Activated naive CD4-positive, alpha-beta T cell treated with anti-CD3 and anti-CD28 coated beads, Interleukin-2, amount 50 U/mL, for 72 hours (primary cell): ENCODE results near the gene PEX5L. TPM values are rescaled to one million over a fixed set of nuclear protein-coding genes. Genes with fewer than 3 reads are reported as not detected.

Experiments
- ATAC-seq, 2 donors: fragments of 150-1000 bp; cut with Tn5 transposase; 2 replicates each; pipeline ENCODE4 v1.10.0; 2021; ENCODE audit warnings: mild to moderate bottlenecking in 2 of 2, moderate library complexity in 2 of 2
- DNase-seq, 2 donors: peaks; one replicate each; pipeline ENCODE4 v3.0.0; 2021 to 2022; ENCODE audit warnings: low spot score in 2 of 2
- H3K27ac Mint-ChIP-seq, 2 donors: one replicate each; pipeline ENCODE4 v1.8.0; 2022; ENCODE audit warnings: mild to moderate bottlenecking in 2 of 2, mixed read lengths in 2 of 2
- H3K36me3 Mint-ChIP-seq, 2 donors: one replicate each; pipeline ENCODE4 v1.8.0; 2022; ENCODE audit warnings: mixed read lengths in 2 of 2
- H3K9me3 Mint-ChIP-seq, 2 donors: one replicate each; pipeline ENCODE4 v1.8.0; 2022; ENCODE audit warnings: mixed read lengths in 2 of 2
- total RNA-seq, 2 donors: library from RNA; stranded (reverse); gene quantifications; one replicate each; pipeline ENCODE4 v1.2.3, GENCODE V29; 2022

PEX5L gene
- total RNA-seq, 2 donors from 2014 or later, result not detected

DNA sequence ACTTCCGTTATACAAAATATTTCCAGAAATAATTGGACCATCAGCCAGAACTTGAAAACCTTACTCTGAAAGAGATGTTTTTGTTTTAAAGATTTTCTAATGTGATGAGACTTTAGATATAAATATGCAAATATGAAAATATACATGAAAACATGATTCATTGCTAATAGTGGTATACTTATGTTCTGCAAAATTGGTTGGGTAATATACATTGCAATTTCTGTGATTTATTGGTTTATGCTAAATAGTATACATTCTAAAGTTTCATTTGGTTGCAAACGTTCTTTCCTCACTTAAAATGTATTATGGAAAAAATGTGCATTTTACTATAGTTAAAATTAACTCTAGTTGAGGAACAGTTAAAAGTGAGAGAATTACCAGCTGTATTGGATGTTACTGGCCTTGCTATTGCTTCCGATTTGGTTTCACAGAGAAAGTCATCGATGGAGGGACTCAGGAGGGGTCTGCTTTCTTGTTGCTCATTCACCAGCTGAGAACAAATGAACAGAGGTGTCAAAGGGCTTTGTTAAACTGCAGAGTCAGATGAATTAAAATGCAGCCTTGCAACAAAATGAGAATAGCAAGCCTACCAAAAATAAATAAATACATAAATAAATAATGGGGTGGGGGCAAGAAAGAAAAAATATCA is 149.3 kb downstream of the PEX5L start:
- no peak for DNase-seq
- Mint-ChIP-seq H3K36me3 (no peaks in the 10 kb centered on the region), H3K9me3 (no peaks in the 10 kb centered on the region), H3K27ac (no peak overlapping the region)
- no peak for ATAC-seq

DNA sequence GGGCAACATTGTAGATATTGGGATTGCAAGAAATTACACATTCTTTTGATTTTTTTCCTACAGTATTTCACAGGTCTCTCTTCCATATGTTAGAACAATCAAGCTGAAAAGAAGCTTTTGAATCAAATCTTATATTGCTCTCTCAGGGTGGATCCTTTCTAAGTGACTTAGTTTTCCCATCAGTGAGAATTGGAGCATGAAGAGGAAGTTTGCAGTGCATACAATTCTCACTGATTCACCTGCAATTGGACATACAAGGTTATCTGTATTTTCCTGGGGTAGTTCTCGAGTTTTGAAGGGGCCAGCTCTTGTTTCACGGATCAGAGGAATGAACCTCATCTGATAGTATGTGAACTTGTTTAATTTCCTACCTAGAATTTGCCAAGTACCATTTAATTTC is 150.8 kb downstream of the PEX5L start:
- H3K9me3 Mint-ChIP-seq, result no peaks in the 10 kb centered on the region
- DNase-seq (no peak), ATAC-seq (no peak)
- no peaks in the 10 kb centered on the region for H3K36me3 Mint-ChIP-seq
- H3K27ac Mint-ChIP-seq, result no peak overlapping the region

DNA sequence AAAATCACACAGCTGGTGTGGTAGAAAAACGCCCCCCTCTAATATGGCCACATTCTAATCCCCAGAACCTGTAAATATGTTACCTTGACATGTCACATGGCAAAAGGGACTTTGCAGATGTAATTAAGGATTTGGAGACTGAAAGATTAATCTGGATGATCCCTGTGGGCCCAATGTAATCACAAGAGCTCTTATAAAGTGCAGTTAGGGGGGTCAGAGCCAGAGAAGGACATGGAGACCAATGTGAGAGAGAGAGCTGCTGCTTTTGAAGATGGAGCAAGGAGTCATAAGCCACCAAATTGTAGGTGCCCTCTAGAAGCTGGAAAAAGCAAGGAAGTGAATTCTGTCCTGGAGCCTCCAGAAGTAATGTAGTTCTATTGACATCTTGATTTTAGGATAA is 152.6 kb downstream of the PEX5L start:
- H3K27ac Mint-ChIP-seq, result no peak overlapping the region
- no peaks in the 10 kb centered on the region for H3K36me3 Mint-ChIP-seq
- no peak for ATAC-seq
- DNase-seq, result no peak
- H3K9me3 Mint-ChIP-seq, result no peaks in the 10 kb centered on the region

DNA sequence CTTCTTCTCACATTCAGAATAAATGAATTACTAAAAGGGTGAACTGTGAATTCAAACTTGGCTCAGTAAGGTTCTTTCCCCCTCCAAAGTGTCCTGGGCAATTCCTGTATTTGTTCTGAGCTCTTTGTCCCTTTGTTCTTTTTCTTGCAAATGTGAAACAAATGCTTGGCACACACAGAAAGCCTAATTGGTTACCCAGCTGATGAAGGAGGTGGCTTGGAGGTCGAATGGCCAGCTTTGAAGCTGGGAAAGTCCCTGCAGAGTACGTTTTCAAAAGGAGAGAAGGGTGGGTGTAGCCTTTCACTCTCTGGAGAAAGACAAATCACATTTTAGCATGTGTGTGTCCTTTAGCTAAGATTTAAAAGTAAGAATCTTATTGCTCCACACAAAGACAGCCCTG is 154.4 kb downstream of the PEX5L start:
- DNase-seq (no peak), ATAC-seq (peak in 1 of 2 donors; percentile 73)
- H3K27ac Mint-ChIP-seq, result no peak overlapping the region
- H3K36me3 Mint-ChIP-seq, result no peaks in the 10 kb centered on the region
- no peaks in the 10 kb centered on the region for H3K9me3 Mint-ChIP-seq

DNA sequence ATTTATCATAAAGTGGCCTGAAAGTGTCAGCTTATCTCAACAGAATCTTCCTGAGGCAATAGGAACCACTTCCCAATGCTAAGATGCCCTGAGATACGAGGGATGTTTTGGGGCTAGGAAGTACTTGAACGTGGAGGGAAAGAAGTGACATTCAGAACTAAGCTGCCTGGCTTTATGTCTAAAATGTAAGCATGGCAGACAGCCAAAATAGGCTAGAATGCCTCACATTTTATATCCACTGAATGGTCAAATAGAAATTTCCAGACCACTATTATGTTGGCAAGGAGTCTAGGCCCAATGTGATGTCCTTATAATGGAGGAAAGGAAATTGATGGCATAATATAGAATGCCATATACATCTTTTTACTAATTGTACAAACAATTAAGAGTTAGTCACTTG is 154.9 kb downstream of the PEX5L start:
- DNase-seq, result no peak
- Mint-ChIP-seq H3K36me3 (no peaks in the 10 kb centered on the region), H3K27ac (no peak overlapping the region), H3K9me3 (no peaks in the 10 kb centered on the region)
- no peak for ATAC-seq

DNA sequence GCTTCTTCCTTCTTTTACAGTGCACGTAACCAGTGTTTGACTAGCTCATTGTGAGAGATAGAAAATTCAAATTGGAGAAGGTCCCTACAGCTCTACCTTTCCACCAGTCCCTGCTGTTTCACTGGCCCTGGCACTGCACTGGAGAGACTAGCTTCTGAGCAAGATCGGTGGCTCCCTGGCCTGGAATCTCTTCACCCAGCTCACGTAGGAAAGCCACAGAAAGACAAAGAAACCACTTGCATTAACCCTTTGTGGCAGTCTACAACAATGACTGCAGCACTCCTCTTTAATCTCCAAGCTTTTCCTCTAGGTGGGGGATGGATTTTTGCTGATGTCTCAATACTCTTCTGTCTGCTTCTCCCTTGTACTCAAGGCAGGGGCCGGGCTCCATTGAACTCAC is 155.9 kb downstream of the PEX5L start:
- H3K36me3 Mint-ChIP-seq, result no peaks in the 10 kb centered on the region
- ATAC-seq (no peak), DNase-seq (no peak)
- H3K27ac Mint-ChIP-seq, result no peak overlapping the region
- no peaks in the 10 kb centered on the region for H3K9me3 Mint-ChIP-seq

DNA sequence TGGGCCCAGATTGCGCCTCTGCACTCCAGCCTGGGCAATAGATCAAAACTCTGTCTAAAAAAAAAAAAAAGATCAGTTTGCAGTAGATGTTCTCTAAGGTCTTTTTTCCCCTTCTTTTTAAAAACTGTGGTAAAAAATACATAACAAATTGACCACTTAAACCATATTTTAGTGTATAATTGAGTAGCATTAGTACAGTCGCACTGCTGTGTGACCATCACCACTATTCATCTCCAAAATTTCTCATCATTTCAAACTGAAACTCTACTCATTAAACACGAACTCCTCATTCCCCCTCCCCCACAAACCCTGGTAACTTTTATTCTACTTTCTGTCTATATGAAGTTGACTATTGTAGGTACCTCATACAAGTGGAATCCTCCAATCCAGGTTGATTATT is 160.3 kb downstream of the PEX5L start:
- no peaks in the 10 kb centered on the region for H3K36me3 Mint-ChIP-seq
- no peak for ATAC-seq
- H3K9me3 Mint-ChIP-seq, result no peaks in the 10 kb centered on the region
- DNase-seq, result no peak
- H3K27ac Mint-ChIP-seq, result no peak overlapping the region

DNA sequence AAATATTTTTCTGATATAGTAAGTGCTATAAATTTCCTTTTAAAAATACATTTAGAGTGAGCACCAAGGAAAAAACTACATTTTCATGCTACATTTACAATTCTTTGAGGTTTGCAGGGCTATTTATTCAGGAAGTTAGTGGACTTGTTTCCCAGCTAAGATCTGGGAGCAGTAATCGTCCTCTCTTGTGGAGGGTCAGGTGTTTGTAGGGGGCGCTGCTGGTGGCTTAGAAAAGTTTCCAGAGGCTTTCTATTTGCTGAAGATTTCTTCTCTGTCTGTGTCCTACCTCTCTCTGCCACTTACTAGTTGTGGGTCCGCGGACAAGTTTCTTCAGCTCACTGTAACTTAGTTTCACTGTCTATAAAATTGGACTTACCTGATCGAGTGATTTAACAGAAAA is 163.9 kb downstream of the PEX5L start:
- Mint-ChIP-seq H3K36me3 (no peaks in the 10 kb centered on the region), H3K27ac (no peak overlapping the region), H3K9me3 (no peaks in the 10 kb centered on the region)
- ATAC-seq (no peak), DNase-seq (no peak)

DNA sequence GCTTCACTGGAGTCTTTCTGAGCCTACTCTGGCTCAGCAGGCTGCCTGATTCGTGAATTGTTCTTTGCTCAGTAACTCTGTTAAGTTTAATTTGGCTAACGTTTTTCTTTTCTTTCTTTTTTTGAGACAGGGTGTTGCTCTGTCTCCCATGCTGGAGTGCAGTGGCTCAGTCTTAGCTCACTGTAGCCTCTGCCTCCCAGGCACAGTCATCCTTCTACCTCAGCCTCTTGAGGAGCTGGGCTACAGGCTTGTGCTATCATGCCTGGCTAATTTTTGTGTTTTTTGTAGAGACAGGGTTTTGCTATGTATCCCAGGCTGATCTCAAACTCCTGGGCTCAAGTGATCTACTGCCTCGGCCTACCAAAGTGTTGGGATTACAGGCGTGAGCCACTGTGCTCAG is 165.0 kb downstream of the PEX5L start:
- Mint-ChIP-seq H3K27ac (no peak overlapping the region), H3K36me3 (no peaks in the 10 kb centered on the region), H3K9me3 (no peaks in the 10 kb centered on the region)
- DNase-seq (no peak), ATAC-seq (no peak)

DNA sequence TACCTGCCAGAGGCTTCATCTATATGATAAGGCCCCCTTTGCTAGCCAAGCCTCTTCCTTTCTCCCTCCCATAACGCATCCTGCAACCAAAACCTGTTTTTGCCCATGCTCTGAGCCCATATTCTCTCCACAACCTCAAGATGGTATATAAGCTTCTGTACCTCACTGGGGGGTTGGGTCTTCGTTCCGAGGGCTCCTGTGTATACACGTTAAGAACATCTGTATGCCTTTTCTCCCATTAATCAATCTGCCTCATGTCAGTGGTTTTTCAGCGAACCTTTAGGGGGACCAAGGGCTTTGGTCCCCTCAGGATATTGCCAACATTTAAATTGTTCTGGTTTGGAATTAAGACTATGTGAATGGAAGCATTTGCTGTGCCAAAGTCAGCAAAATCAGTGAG is 168.0 kb downstream of the PEX5L start:
- no peak for DNase-seq
- no peaks in the 10 kb centered on the region for H3K36me3 Mint-ChIP-seq
- no peaks in the 10 kb centered on the region for H3K9me3 Mint-ChIP-seq
- no peak overlapping the region for H3K27ac Mint-ChIP-seq
- ATAC-seq, result no peak

DNA sequence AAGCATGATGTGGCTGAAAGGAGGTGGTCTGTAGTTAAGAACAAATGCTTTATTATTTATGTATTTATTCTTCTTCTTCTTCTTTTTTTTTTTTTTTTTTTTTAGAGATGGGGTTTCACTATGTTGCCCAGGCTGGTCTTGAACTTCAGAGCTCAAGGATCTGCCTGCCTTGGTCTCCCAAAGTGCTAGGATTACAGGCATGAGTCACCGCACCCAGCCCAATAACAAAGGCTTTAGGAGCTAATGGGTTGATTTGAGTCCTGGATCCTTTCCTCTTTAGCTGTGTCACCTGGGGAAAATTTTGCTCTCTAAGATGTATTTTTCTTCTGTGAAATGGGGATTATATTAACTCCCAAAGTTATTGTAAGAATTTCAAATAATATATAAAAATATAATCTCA is 168.8 kb downstream of the PEX5L start:
- no peak overlapping the region for H3K27ac Mint-ChIP-seq

DNA sequence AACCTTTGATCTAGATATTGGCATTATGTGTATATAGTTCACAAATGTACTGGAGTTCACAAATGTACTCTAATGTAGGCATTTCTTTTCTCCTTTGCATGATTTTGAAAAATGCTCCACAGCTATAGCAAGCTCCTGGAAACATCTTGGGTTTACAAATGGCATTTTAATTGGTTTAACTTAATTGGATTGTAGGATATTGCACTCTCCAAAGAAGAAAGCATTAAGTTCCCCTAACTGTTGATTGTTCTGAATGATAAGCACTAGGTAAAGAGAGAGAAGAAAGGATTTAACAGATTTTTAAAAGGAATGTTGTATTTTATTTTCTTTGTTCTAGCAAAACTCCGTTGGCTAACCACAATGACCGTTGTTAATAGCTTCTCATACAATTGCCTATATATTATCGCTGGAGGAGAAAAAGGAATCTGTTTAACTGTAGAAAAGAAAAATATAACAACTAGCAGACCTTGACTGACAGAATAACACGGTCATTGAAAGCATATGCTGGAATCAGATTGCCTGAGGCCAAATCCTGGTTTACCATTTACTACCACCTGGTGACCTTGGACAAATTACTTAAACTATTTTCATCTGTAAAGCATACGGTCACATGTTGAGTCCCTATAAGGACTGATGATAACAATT is 170.8 kb downstream of the PEX5L start:
- Mint-ChIP-seq H3K9me3 (no peaks in the 10 kb centered on the region), H3K36me3 (no peaks in the 10 kb centered on the region), H3K27ac (no peak overlapping the region)
- DNase-seq, result no peak
- no peak for ATAC-seq

More for the DNA sequence above, 168.8 kb downstream of the PEX5L start:
- H3K9me3 Mint-ChIP-seq, result no peaks in the 10 kb centered on the region
- no peak for DNase-seq
- no peaks in the 10 kb centered on the region for H3K36me3 Mint-ChIP-seq
- no peak for ATAC-seq

DNA sequence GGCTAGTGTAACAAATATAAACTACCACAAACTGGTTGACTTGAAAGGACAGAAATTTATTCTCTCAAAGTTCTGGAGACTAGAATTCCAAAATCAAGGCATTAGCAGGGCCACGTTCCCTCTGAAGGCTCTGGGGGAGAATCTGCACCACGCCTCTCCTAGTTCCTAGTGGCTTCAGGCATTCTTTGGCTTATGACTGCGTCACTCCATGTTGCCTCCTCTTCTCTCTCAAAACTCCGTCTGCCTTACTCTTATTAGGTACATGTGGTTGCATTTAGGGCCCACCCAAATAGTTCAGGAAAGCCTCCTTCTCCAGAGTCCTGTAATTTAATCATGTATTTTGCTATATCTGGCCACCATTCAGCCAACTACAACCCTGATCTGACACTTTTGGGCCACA is 174.8 kb downstream of the PEX5L start:
- H3K9me3 Mint-ChIP-seq, result no peaks in the 10 kb centered on the region
- no peak overlapping the region for H3K27ac Mint-ChIP-seq
- no peaks in the 10 kb centered on the region for H3K36me3 Mint-ChIP-seq
- ATAC-seq (no peak), DNase-seq (no peak)

DNA sequence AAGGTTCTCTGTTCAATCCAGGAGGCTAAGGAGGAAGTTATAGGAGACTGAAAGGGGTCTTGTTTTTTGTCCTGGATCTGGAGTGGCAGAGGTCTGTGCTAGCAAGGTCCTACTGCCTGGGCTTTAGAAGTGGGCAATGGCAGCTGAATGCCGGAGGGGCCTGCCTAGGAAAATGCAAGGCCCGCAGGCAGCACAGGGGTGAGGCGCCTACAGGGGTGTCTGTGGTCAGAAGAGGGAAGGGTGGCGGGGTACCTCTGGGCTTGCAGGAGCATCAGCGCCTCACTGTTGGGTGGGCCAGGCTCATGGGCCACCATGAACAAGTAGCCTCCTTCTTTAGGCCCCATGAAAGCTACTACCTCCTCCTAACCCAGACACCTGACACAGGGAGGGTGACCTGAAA is 175.4 kb downstream of the PEX5L start:
- ATAC-seq (no peak), DNase-seq (no peak)
- no peaks in the 10 kb centered on the region for H3K9me3 Mint-ChIP-seq
- no peak overlapping the region for H3K27ac Mint-ChIP-seq
- no peaks in the 10 kb centered on the region for H3K36me3 Mint-ChIP-seq

DNA sequence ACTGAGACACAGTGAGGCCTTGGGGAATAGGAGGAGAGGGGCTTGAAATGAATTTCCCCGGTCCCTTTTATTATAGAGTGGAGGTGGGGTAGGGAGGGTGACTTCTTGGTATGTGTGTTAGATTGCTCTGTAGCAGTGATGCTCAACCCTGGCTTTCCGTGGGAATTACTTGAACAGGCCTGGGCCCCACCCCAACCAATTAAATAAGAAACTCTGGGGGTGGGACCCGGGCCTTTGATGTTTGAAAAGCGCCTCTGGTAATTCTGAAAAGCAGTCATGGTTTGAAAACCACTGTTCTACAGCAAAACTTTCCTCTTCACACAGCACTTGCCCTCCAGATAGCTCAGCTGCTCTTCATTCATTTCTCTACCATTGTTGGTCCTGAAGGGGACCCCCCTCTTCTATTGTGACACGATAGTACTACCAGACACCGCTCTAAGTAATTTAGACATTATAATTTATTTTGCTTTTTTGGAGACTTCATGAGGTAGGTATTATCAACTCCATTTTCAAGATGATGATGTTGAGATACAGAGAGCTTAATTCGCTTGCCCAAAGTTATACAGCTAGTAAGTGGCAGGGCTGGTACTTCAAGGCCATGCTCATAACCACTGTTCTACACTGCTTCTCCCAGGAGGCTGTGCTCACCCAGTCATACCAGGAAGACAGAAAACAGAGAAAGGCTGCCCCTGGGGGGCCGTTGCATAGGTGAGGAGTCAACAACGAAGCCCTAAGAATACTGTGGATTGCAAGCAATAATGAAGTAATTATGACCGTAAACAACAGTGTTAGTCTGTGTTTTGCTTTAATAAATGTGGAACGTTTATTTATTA is 176.2 kb downstream of the PEX5L start:
- H3K27ac Mint-ChIP-seq, result peak overlapping the region in 1 of 2 donors; percentile 38
- H3K36me3 Mint-ChIP-seq, result no peaks in the 10 kb centered on the region
- H3K9me3 Mint-ChIP-seq, result no peaks in the 10 kb centered on the region
- no peak for DNase-seq
- peak; percentile 34 to 79 for ATAC-seq

DNA sequence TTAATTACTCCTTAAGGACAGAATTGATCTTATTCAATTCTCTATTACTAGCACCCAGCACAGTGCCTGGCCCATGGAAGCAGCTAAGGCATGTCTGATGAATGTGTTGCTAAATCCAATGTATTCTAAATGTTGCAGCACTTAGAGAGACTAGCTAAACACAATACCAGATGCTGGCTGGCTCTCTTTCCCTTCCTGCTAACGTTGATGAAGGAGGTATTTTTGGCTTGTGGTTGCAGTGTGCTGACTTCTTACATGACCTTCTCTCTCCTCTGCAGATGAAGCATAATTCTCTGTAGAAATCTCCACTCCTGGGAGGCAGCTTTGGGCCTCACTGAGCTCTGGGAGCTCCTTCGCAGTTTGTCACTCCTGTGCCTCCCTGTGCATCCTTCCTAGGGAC is 183.6 kb downstream of the PEX5L start:
- H3K36me3 Mint-ChIP-seq, result no peaks in the 10 kb centered on the region

DNA sequence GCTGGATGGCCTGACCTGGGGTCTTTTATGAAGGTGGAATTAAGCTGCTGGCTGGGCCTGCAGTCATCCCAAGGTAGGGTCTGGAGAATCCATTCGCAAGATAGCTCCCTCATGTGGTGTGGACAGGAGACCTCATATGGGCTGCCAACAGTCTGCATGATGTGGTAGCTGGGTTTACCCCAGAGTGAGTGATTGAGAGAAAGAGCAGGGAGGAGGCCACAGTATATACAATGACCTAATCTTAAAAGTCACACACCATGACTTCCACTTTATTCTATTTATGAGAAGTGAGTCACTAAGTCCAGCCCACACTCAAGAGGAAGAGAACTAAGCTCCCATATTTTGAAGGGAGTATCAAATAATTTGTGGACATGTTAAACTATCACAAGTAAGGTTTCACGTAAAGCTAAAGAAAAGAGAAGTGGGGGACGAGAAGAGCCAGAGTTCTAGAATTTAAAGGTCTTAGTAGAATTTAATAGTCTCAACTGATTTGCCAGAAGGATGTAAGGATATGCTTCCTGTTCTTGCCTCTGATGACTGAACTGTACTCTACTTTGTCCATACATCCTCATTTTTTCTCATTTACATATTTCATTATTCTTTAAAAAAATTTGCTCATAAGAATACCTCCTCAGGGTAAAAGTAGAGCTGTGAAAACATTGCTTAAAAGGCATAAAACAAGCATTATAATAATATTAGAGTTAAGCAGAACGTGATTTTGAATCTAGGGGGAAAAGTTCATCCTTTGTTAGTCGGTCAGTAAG is 184.4 kb downstream of the PEX5L start:
- Mint-ChIP-seq H3K9me3 (no peaks in the 10 kb centered on the region), H3K36me3 (no peaks in the 10 kb centered on the region), H3K27ac (no peak overlapping the region)
- ATAC-seq, result peak; percentile 64 to 80
- DNase-seq, result no peak

More for the DNA sequence above, 183.6 kb downstream of the PEX5L start:
- H3K9me3 Mint-ChIP-seq, result no peaks in the 10 kb centered on the region
- no peak for ATAC-seq
- no peak for DNase-seq
- no peak overlapping the region for H3K27ac Mint-ChIP-seq
